WTC11 (cell line): ENCODE data around the gene MERTK. TPM values are rescaled to one million over a fixed set of nuclear protein-coding genes. Genes with fewer than 3 reads are reported as not detected.

Experiments
- ATAC-seq: fragments of 200-7000 bp; cut with Tn5 transposase; 2 replicates; pipeline ENCODE4 v1.10.0; 2021; ENCODE audit warnings: mild to moderate bottlenecking, moderate library complexity
- CTCF ChIA-PET: fragments of 300-600 bp; sonication (Branson Sonifier 250); formaldehyde crosslinking; loops from one replicate; lab custom pipeline; 2021; ENCODE audit warnings: antibody characterized with exemption; lab: Charles Lee
- POLR2A ChIA-PET: fragments of 350-600 bp; sonication (Branson Sonifier 250); formaldehyde crosslinking; loops from one replicate; lab custom pipeline; 2021; ENCODE audit warnings: antibody characterized with exemption; lab: Charles Lee
- DNase-seq: peaks from one replicate; pipeline ENCODE4 v3.0.0; 2021; ENCODE audit warnings: low spot score
- H3K27ac Mint-ChIP-seq: 2 replicates; pipeline ENCODE4 v1.8.0; 2021; ENCODE audit warnings: mixed read lengths
- H3K27me3 Mint-ChIP-seq: 2 replicates; pipeline ENCODE4 v1.8.0; 2021; ENCODE audit warnings: low read depth, mild to moderate bottlenecking, moderate library complexity, mixed read lengths
- H3K36me3 Mint-ChIP-seq: 2 replicates; pipeline ENCODE4 v1.8.0; 2021; ENCODE audit warnings: mixed read lengths
- H3K4me1 Mint-ChIP-seq: 2 replicates; pipeline ENCODE4 v1.8.0; 2022; ENCODE audit warnings: mixed read lengths
- H3K4me3 Mint-ChIP-seq: 2 replicates; pipeline ENCODE4 v1.8.0; 2021; ENCODE audit warnings: mild to moderate bottlenecking, moderate library complexity, mixed read lengths
- H3K9me3 Mint-ChIP-seq: 2 replicates; pipeline ENCODE4 v1.8.0; 2021; ENCODE audit warnings: mixed read lengths
- CBFB ChIP-seq: sonication (generic); formaldehyde crosslinking; IDR thresholded peaks from 2 replicates; pipeline ENCODE4 v1.8.1; 2022; ENCODE audit warnings: mild to moderate bottlenecking, low read depth, missing genetic modification reagents
- CREB1 ChIP-seq: sonication (generic); formaldehyde crosslinking; IDR thresholded peaks from 2 replicates; pipeline ENCODE4 v1.8.0; 2023; ENCODE audit warnings: mild to moderate bottlenecking, missing genetic modification reagents
- CTCF ChIP-seq: fragments of 200-600 bp; IDR thresholded peaks from 2 replicates; pipeline ENCODE4 v1.8.0; 2022; ENCODE audit warnings: antibody characterized with exemption
- EMX1 ChIP-seq: fragments of 250-450 bp; sonication (Bioruptor Pico); IDR thresholded peaks from 2 replicates; pipeline ENCODE4 v1.8.0; 2021; ENCODE audit warnings: mild to moderate bottlenecking
- ESRRA ChIP-seq: sonication (generic); formaldehyde crosslinking; IDR thresholded peaks from 2 replicates; pipeline ENCODE4 v1.8.1; 2022; ENCODE audit warnings: mild to moderate bottlenecking, missing genetic modification reagents, borderline replicate concordance
- FOXJ3 ChIP-seq: sonication (generic); formaldehyde crosslinking; IDR thresholded peaks from 2 replicates; pipeline ENCODE4 v1.9.0; 2021; ENCODE audit warnings: missing genetic modification reagents, mild to moderate bottlenecking, borderline replicate concordance
- GRHL2 ChIP-seq: fragments of 250-450 bp; sonication (Bioruptor Pico); IDR thresholded peaks from 2 replicates; pipeline ENCODE4 v1.8.0; 2022; ENCODE audit warnings: mild to moderate bottlenecking, moderate library complexity; ENCODE audit not compliant: insufficient replicate concordance, severe bottlenecking
- GTF2I ChIP-seq: fragments of 250-450 bp; sonication (Bioruptor Pico); conservative IDR thresholded peaks from 2 replicates; pipeline ENCODE4 v1.4.0; 2021; ENCODE audit warnings: mild to moderate bottlenecking
- NFYB ChIP-seq: sonication (generic); formaldehyde crosslinking; conservative IDR thresholded peaks from 2 replicates; pipeline ENCODE4 v1.8.0; 2022; ENCODE audit warnings: low read depth, missing genetic modification reagents
- OVOL2 ChIP-seq: fragments of 250-450 bp; sonication (Bioruptor Pico); IDR thresholded peaks from 2 replicates; pipeline ENCODE4 v1.9.0; 2021; ENCODE audit warnings: mild to moderate bottlenecking, borderline replicate concordance
- RORB ChIP-seq: fragments of 250-450 bp; sonication (Bioruptor Pico); IDR thresholded peaks from 2 replicates; pipeline ENCODE4 v1.9.0; 2021; ENCODE audit warnings: mild to moderate bottlenecking
- SP1 ChIP-seq: sonication (generic); formaldehyde crosslinking; conservative IDR thresholded peaks from 2 replicates; pipeline ENCODE4 v1.8.1; 2022; ENCODE audit warnings: missing genetic modification reagents
- TCF7 ChIP-seq: sonication (generic); formaldehyde crosslinking; IDR thresholded peaks from 2 replicates; pipeline ENCODE4 v1.8.0; 2022; ENCODE audit warnings: mild to moderate bottlenecking, low read depth, missing genetic modification reagents, moderate library complexity
- TEAD1 ChIP-seq: sonication (generic); formaldehyde crosslinking; IDR thresholded peaks from 2 replicates; pipeline ENCODE4 v1.8.0; 2022; ENCODE audit warnings: mild to moderate bottlenecking, missing genetic modification reagents
- USF2 ChIP-seq: sonication (generic); formaldehyde crosslinking; IDR thresholded peaks from 2 replicates; pipeline ENCODE4 v1.8.1; 2023; ENCODE audit warnings: mild to moderate bottlenecking, missing genetic modification reagents, moderate library complexity
- ZNF219 ChIP-seq: sonication (generic); formaldehyde crosslinking; IDR thresholded peaks from 2 replicates; pipeline ENCODE4 v1.8.0; 2023; ENCODE audit warnings: missing genetic modification reagents, mild to moderate bottlenecking, borderline replicate concordance
- ZNF425 ChIP-seq: fragments of 250-450 bp; sonication (Bioruptor Pico); conservative IDR thresholded peaks from 2 replicates; pipeline ENCODE4 v1.9.0; 2021; ENCODE audit warnings: mild to moderate bottlenecking
- ZSCAN18 ChIP-seq: fragments of 250-450 bp; sonication (Bioruptor Pico); IDR thresholded peaks from 2 replicates; pipeline ENCODE4 v2.1.2; 2022; ENCODE audit warnings: mild to moderate bottlenecking, moderate library complexity
- total RNA-seq: library from RNA; stranded (reverse); gene quantifications from 3 replicates; pipeline ENCODE4 v1.2.3, GENCODE V29; 2021
- TF ChIP-seq, protein P1 (sequence below): sonication (generic); formaldehyde crosslinking; conservative IDR thresholded peaks from 2 replicates; pipeline ENCODE4 v1.8.1; 2023; ENCODE audit warnings: mild to moderate bottlenecking, low read depth, missing genetic modification reagents, moderate library complexity
- TF ChIP-seq, protein P2 (sequence below): sonication (generic); formaldehyde crosslinking; IDR thresholded peaks from 2 replicates; pipeline ENCODE4 v1.8.0; 2022; ENCODE audit warnings: mild to moderate bottlenecking, missing genetic modification reagents
- TF ChIP-seq, protein P3 (sequence below): sonication (generic); formaldehyde crosslinking; IDR thresholded peaks from 2 replicates; pipeline ENCODE4 v1.8.1; 2023; ENCODE audit warnings: mild to moderate bottlenecking, moderate library complexity, missing genetic modification reagents

Gene MERTK
- total RNA-seq, 1 experiment from 2014 or later = 6.9 TPM

GRCh38 chr2:112031473-112032223 is 133.2 kb downstream of the MERTK start:
- Mint-ChIP-seq H3K4me1 (peaks cover 26% of the 10 kb centered on the region), H3K27me3 (no peaks in the 10 kb centered on the region), H3K9me3 (peaks cover 10% of the 10 kb centered on the region), H3K4me3 (no peak overlapping the region), H3K27ac (peak overlapping the region; percentile 91), H3K36me3 (peaks cover 3% of the 10 kb centered on the region; the same call in 1 of the 2 replicates)
- ChIA-PET POLR2A (no interaction called here), CTCF (interaction anchor here (0.6 to 1.7 kb wide), 5 partner anchors 11 to 144 kb away, joined by 3 to 8 read pairs (median 3); no protein-coding TSS in a partner anchor)
- TF ChIP-seq TEAD1 (CRISPR knock-in tag) (no peak), EMX1 (CRISPR knock-in tag) (no peak), NFYB (CRISPR knock-in tag) (no peak), CREB1 (no peak), ZSCAN18 (CRISPR knock-in tag) (no peak), RORB (CRISPR knock-in tag) (no peak), GTF2I (CRISPR knock-in tag) (no peak), GRHL2 (CRISPR knock-in tag) (no peak), ESRRA (CRISPR knock-in tag) (no peak)
- TF ChIP-seq, protein P1, sequence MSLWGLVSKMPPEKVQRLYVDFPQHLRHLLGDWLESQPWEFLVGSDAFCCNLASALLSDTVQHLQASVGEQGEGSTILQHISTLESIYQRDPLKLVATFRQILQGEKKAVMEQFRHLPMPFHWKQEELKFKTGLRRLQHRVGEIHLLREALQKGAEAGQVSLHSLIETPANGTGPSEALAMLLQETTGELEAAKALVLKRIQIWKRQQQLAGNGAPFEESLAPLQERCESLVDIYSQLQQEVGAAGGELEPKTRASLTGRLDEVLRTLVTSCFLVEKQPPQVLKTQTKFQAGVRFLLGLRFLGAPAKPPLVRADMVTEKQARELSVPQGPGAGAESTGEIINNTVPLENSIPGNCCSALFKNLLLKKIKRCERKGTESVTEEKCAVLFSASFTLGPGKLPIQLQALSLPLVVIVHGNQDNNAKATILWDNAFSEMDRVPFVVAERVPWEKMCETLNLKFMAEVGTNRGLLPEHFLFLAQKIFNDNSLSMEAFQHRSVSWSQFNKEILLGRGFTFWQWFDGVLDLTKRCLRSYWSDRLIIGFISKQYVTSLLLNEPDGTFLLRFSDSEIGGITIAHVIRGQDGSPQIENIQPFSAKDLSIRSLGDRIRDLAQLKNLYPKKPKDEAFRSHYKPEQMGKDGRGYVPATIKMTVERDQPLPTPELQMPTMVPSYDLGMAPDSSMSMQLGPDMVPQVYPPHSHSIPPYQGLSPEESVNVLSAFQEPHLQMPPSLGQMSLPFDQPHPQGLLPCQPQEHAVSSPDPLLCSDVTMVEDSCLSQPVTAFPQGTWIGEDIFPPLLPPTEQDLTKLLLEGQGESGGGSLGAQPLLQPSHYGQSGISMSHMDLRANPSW (CRISPR knock-in tag) = no peak
- TF ChIP-seq, protein P2, sequence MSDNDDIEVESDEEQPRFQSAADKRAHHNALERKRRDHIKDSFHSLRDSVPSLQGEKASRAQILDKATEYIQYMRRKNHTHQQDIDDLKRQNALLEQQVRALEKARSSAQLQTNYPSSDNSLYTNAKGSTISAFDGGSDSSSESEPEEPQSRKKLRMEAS (CRISPR knock-in tag) = no peak
- DNase-seq = no peak
- ATAC-seq = peak; percentile 80

DNA sequence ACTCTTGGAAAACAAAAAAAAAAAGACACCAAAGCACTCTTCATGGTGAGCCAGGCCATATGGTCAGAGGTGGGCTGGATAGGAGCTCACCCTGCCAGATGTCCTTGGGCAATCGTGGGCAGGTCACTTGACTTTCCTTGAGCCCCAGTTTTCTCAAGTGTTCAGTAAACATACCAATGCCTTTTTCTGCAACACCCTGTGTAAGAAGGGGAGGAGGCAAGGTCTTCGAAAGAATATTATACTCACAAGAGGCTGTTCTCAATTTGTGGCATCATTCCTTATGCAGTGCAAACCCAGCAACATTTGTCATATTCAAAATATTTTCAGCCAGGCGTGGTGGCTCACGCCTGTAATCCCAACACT is 133.8 kb downstream of the MERTK start:
- Mint-ChIP-seq H3K4me3 (no peak overlapping the region), H3K36me3 (peaks cover 3% of the 10 kb centered on the region; the same call in 1 of the 2 replicates), H3K27ac (peak overlapping the region; percentile 91; the same call in 1 of the 2 replicates), H3K4me1 (peaks cover 26% of the 10 kb centered on the region), H3K9me3 (peaks cover 11% of the 10 kb centered on the region), H3K27me3 (no peaks in the 10 kb centered on the region)
- ChIA-PET CTCF (interaction anchor here (0.6 to 1.7 kb wide), 6 partner anchors 12 to 145 kb away, joined by 3 to 8 read pairs (median 3); no protein-coding TSS in a partner anchor), POLR2A (no interaction called here)
- ATAC-seq (peak; percentile 42), DNase-seq (no peak)
- TF ChIP-seq, protein P3, sequence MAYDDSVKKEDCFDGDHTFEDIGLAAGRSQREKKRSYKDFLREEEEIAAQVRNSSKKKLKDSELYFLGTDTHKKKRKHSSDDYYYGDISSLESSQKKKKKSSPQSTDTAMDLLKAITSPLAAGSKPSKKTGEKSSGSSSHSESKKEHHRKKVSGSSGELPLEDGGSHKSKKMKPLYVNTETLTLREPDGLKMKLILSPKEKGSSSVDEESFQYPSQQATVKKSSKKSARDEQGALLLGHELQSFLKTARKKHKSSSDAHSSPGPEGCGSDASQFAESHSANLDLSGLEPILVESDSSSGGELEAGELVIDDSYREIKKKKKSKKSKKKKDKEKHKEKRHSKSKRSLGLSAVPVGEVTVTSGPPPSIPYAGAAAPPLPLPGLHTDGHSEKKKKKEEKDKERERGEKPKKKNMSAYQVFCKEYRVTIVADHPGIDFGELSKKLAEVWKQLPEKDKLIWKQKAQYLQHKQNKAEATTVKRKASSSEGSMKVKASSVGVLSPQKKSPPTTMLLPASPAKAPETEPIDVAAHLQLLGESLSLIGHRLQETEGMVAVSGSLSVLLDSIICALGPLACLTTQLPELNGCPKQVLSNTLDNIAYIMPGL (CRISPR knock-in tag) = no peak
- TF ChIP-seq OVOL2 (CRISPR knock-in tag) (no peak), CBFB (no peak), CTCF (no peak), TCF7 (CRISPR knock-in tag) (no peak), ZNF219 (CRISPR knock-in tag) (no peak), USF2 (no peak), ZNF425 (no peak), SP1 (no peak), FOXJ3 (no peak)
